HG03103 (cell line): ENCODE measurements around the gene DYNC1I1.
A peak's percentile ranks its signal among the peaks of the same experiment; 100 is the strongest.

Experiments used
- ATAC-seq: cut with Tn5 transposase; IDR thresholded peaks from one replicate; pipeline ENCODE4 v1.9.1; 2021; ENCODE audit warnings: low read depth; ENCODE audit not compliant: unreplicated experiment

DYNC1I1 gene

GRCh38 chr7:95843286-95843685 lies 70.9 kb downstream of the DYNC1I1 start:
- no peak for ATAC-seq

- ATAC-seq: no peak
These were observed 72.7 kb downstream of the DYNC1I1 start for GRCh38 chr7:95845007-95845406.

- no peak for ATAC-seq
These were observed 74.7 kb downstream of the DYNC1I1 start for GRCh38 chr7:95847061-95847460.

- no peak for ATAC-seq
These were observed 87.1 kb downstream of the DYNC1I1 start for GRCh38 chr7:95859429-95859828.

- no peak for ATAC-seq
These were observed 88.7 kb downstream of the DYNC1I1 start for GRCh38 chr7:95861041-95861440.

- ATAC-seq: no peak
These were observed 91.3 kb downstream of the DYNC1I1 start for GRCh38 chr7:95863623-95864022.

- ATAC-seq: no peak
These were observed 93.5 kb downstream of the DYNC1I1 start for GRCh38 chr7:95865716-95866371.

- ATAC-seq: peak; percentile 82
These were observed 95.0 kb downstream of the DYNC1I1 start for GRCh38 chr7:95867309-95867708.

- no peak for ATAC-seq
These were observed 98.9 kb downstream of the DYNC1I1 start for GRCh38 chr7:95871075-95871848.

GRCh38 chr7:95871896-95872295 lies 99.5 kb downstream of the DYNC1I1 start:
- ATAC-seq: no peak

GRCh38 chr7:95874129-95874528 lies 101.8 kb downstream of the DYNC1I1 start:
- ATAC-seq: no peak

- ATAC-seq: no peak
These were observed 102.3 kb downstream of the DYNC1I1 start for GRCh38 chr7:95874541-95875265.

GRCh38 chr7:95875519-95875918 lies 103.2 kb downstream of the DYNC1I1 start:
- no peak for ATAC-seq

- no peak for ATAC-seq
These were observed 106.3 kb downstream of the DYNC1I1 start for GRCh38 chr7:95878677-95879076.

GRCh38 chr7:95881597-95881996 lies 109.2 kb downstream of the DYNC1I1 start:
- no peak for ATAC-seq

GRCh38 chr7:95883217-95883616 lies 110.9 kb downstream of the DYNC1I1 start:
- no peak for ATAC-seq

- ATAC-seq: no peak
These were observed 114.2 kb downstream of the DYNC1I1 start for GRCh38 chr7:95886501-95887090.

GRCh38 chr7:95893484-95893883 lies 121.1 kb downstream of the DYNC1I1 start:
- ATAC-seq: no peak

- ATAC-seq: no peak
These were observed 125.3 kb downstream of the DYNC1I1 start for GRCh38 chr7:95897557-95898251.

GRCh38 chr7:95899919-95900513 lies 127.7 kb downstream of the DYNC1I1 start:
- no peak for ATAC-seq
